Lower lobe of right lung (tissue), 2 donors: Measurements from ENCODE around the gene HEXIM2. TPM values are rescaled to one million over a fixed set of nuclear protein-coding genes. Genes with fewer than 3 reads are reported as not detected.

Experiments
- ATAC-seq, 2 donors: fragments of 200-7000 bp; cut with Tn5 transposase; one replicate each; pipeline ENCODE4 v1.9.1; 2020 to 2022; ENCODE audit warnings: mild to moderate bottlenecking in 2 of 2, moderate library complexity in 2 of 2
- DNase-seq: peaks from one replicate; pipeline ENCODE4 v3.0.0-alpha.2; 2020
- H3K27ac ChIP-seq: fragments of 200-600 bp; one replicate; pipeline ENCODE4 v1.8.0; 2022
- H3K27me3 ChIP-seq: fragments of 200-600 bp; one replicate; pipeline ENCODE4 v1.8.0; 2022; ENCODE audit warnings: low read depth
- H3K36me3 ChIP-seq: fragments of 200-600 bp; one replicate; pipeline ENCODE4 v1.8.0; 2022; ENCODE audit warnings: mild to moderate bottlenecking
- H3K4me1 ChIP-seq: fragments of 200-600 bp; one replicate; pipeline ENCODE4 v1.8.0; 2022
- H3K4me3 ChIP-seq: fragments of 200-600 bp; one replicate; pipeline ENCODE4 v1.8.0; 2022; ENCODE audit warnings: mild to moderate bottlenecking
- H3K9me3 ChIP-seq: fragments of 200-600 bp; one replicate; pipeline ENCODE4 v1.8.0; 2022
- intact Hi-C: fragments of 100-400 bp; cut with DNase I; formaldehyde crosslinking; loops from one replicate; pipeline ENCODE4 v1.11.0; 2022
- total RNA-seq: library from RNA; stranded (reverse); fragmentation: NEBNext Ultra II Directional; extraction: Animal tissue kit (Norgen Biotek cat#: 25700); gene quantifications from one replicate; pipeline ENCODE4 v1.2.1, GENCODE V29; 2021
- TF ChIP-seq, protein P1 (sequence below): fragments of 200-600 bp; IDR thresholded peaks from one replicate; pipeline ENCODE4 v1.8.0; 2022; ENCODE audit warnings: antibody characterized with exemption, mild to moderate bottlenecking
- donor health status: DM: no; HTN: yes; CAD: no; lungs with severe emphysema.

Gene HEXIM2
- total RNA-seq, 1 donor from 2014 or later = 6.4 TPM

GRCh38 chr17:45129426-45129939, 32.2 kb upstream of the HEXIM2 start:
- intact Hi-C loops = no loop called here
- TF ChIP-seq, protein P1, sequence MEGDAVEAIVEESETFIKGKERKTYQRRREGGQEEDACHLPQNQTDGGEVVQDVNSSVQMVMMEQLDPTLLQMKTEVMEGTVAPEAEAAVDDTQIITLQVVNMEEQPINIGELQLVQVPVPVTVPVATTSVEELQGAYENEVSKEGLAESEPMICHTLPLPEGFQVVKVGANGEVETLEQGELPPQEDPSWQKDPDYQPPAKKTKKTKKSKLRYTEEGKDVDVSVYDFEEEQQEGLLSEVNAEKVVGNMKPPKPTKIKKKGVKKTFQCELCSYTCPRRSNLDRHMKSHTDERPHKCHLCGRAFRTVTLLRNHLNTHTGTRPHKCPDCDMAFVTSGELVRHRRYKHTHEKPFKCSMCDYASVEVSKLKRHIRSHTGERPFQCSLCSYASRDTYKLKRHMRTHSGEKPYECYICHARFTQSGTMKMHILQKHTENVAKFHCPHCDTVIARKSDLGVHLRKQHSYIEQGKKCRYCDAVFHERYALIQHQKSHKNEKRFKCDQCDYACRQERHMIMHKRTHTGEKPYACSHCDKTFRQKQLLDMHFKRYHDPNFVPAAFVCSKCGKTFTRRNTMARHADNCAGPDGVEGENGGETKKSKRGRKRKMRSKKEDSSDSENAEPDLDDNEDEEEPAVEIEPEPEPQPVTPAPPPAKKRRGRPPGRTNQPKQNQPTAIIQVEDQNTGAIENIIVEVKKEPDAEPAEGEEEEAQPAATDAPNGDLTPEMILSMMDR = no peak
- DNase-seq (no peak), ATAC-seq (no peak)
- Histone ChIP-seq H3K4me1 (peaks cover 52% of the 10 kb centered on the region), H3K27ac (peak overlapping the region; percentile 1), H3K36me3 (no peaks in the 10 kb centered on the region), H3K4me3 (no peak overlapping the region), H3K27me3 (no peaks in the 10 kb centered on the region), H3K9me3 (no peaks in the 10 kb centered on the region)

- H3K27ac ChIP-seq = peak overlapping the region; percentile 24
- no peak overlapping the region for H3K4me3 ChIP-seq
- intact Hi-C loops = no loop called here
These were observed 31.6 kb upstream of the HEXIM2 start for GRCh38 chr17:45129940-45130680.

GRCh38 chr17:45130681-45131615, 30.7 kb upstream of the HEXIM2 start:
- peak overlapping the region; percentile 63 for H3K4me3 ChIP-seq
- TF ChIP-seq, protein P1 = no peak
- no peak for DNase-seq
- intact Hi-C loops = no loop called here
- H3K36me3 ChIP-seq = no peaks in the 10 kb centered on the region
- H3K9me3 ChIP-seq = no peaks in the 10 kb centered on the region
- H3K4me1 ChIP-seq = peaks cover 46% of the 10 kb centered on the region
- H3K27me3 ChIP-seq = no peaks in the 10 kb centered on the region
- H3K27ac ChIP-seq = peak overlapping the region; percentile 24
- no peak for ATAC-seq

More at GRCh38 chr17:45129940-45130680, 31.6 kb upstream of the HEXIM2 start:
- TF ChIP-seq, protein P1 = no peak
- H3K27me3 ChIP-seq = no peaks in the 10 kb centered on the region
- H3K9me3 ChIP-seq = no peaks in the 10 kb centered on the region
- DNase-seq (no peak), ATAC-seq (no peak)
- H3K4me1 ChIP-seq = peaks cover 46% of the 10 kb centered on the region
- no peaks in the 10 kb centered on the region for H3K36me3 ChIP-seq

DNA sequence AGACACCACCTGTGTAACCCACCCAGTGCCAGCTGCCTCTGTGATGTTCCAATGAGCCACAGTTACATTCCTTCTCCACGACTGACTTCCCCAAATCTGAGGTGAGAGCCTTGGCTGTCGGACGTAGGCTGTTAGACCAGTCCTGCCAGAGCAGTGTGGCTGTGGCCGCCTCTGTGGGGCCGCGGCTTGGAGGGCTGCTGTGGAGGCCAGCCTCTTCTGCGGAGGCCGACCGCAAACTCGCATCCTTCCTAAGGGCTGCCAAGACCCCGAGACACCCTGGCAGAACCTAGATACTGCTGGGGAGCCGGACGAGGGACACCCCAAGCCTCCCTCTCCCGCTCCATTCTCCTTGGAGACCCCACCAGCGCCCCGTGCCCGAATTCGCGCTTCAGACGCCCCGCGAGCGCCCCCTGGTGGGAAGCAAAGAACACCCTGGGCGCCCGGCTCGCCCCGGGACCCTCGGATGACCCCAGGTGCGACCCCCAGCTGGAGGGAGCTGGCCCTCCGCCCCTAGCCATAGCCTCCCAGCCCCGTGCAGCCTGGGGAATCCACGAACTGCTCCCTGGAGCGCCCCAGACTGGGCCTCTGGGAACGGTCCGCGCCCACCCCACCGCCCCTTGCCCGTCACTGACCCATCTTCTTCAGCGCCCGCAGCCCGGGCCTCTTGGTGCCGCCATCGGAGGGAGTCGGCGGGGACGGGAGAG, 29.9 kb upstream of the HEXIM2 start:
- intact Hi-C loops = no loop called here
- peaks cover 55% of the 10 kb centered on the region for H3K4me1 ChIP-seq
- peak; percentile 68 for DNase-seq

DNA sequence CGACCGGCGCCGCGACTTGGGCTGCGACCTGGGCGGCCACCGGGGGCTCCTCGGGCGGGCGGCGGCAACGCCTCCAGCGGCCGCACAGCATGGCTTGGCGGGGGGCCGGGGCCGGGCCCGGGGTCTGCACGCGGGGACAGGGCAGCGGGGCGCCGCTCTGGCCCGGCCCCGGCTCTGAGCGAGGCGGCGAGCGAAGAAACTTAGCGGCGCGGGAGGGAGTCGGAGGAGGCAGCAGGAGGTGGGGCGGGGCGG, 29.4 kb upstream of the HEXIM2 start, which contains the start of gene PLCD3:
Gene PLCD3, minus strand, starts transcription at position 196 of the 252 bp plus-strand sequence. Its CDS starts 105 bp downstream, at position 91.
- Histone ChIP-seq H3K36me3 (no peaks in the 10 kb centered on the region), H3K27me3 (no peaks in the 10 kb centered on the region), H3K4me1 (peaks cover 53% of the 10 kb centered on the region), H3K4me3 (peak within 1 kb of the TSS; percentile 63), H3K9me3 (no peaks in the 10 kb centered on the region), H3K27ac (peak within 1 kb of the TSS; percentile 89)
- TF ChIP-seq, protein P1 = no peak
- no peak for ATAC-seq
- DNase-seq = no peak
- intact Hi-C loops = no loop called here

More for the DNA sequence above, 29.9 kb upstream of the HEXIM2 start:
- no peak for ATAC-seq
- Histone ChIP-seq H3K4me3 (peak overlapping the region; percentile 63), H3K36me3 (no peaks in the 10 kb centered on the region), H3K27ac (peak overlapping the region; percentile 89), H3K27me3 (no peaks in the 10 kb centered on the region), H3K9me3 (no peaks in the 10 kb centered on the region)
- TF ChIP-seq, protein P1 = peak; percentile 91
